Endothelial cell of umbilical vein (primary cell): ENCODE data around the gene SFTA2. TPM values are rescaled to one million over a fixed set of nuclear protein-coding genes. Genes with fewer than 3 reads are reported as not detected.

Experiments used
- BruUV-seq: library from RNA; stranded (reverse); fragments of 400-500 nt; replicated peaks from 2 replicates; lab custom pipeline; 2021; lab: Mats Ljungman, UMichigan
- CTCF ChIA-PET: fragments of 300-600, 350-600 bp; sonication (Branson Sonifier 250); formaldehyde crosslinking; loops from one replicate; lab custom pipeline; 2021; ENCODE audit warnings: antibody characterized with exemption, inconsistent platforms; lab: Charles Lee
- POLR2A ChIA-PET: fragments of 300-600, 350-600 bp; sonication (Branson Sonifier 250); formaldehyde crosslinking; loops from one replicate; lab custom pipeline; 2021; ENCODE audit warnings: antibody characterized with exemption, inconsistent platforms; lab: Charles Lee
- DNase-seq: peaks from one replicate; pipeline ENCODE4 v3.0.0-alpha.2; 2011; ENCODE audit warnings: low read depth, low spot score
- FAIRE-seq: peaks from 2 replicates; lab custom pipeline; 2011; peaks lifted over from hg19 to GRCh38; lab: Jason Lieb, UNC
- H2AFZ ChIP-seq: 2 replicates; pipeline ENCODE4 v1.6.0; 2012; ENCODE audit warnings: low read depth, low read length, control low read depth, inconsistent platforms
- H3K27ac ChIP-seq: 2 replicates; pipeline ENCODE4 v1.5.1; 2011; ENCODE audit warnings: low read depth, mild to moderate bottlenecking, control low read depth, low read length, moderate library complexity; ENCODE audit not compliant: insufficient read depth
- H3K27me3 ChIP-seq, 2 experiments: 2 replicates each; pipeline versions ENCODE4 v1.6.0 to v1.6.1; 2011; ENCODE audit warnings: low read length in 2 of 2, mixed read lengths in 1 of 2; ENCODE audit not compliant: control insufficient read depth in 2 of 2, insufficient read depth in 2 of 2
- H3K36me3 ChIP-seq, 2 experiments: 2 replicates in 1 of 2; 3 replicates in 1 of 2; pipeline ENCODE4 v1.5.1; 2011; ENCODE audit warnings: low read length in 2 of 2, mild to moderate bottlenecking in 1 of 2, moderate library complexity in 1 of 2; ENCODE audit not compliant: control insufficient read depth in 2 of 2, insufficient read depth in 2 of 2; ENCODE audit errors: extremely low read depth in 1 of 2
- H3K4me1 ChIP-seq: 3 replicates; pipeline ENCODE4 v1.5.1; 2011; ENCODE audit warnings: mild to moderate bottlenecking, low read length; ENCODE audit not compliant: control insufficient read depth, insufficient read depth; ENCODE audit errors: extremely low read depth
- H3K4me2 ChIP-seq: 2 replicates; pipeline ENCODE4 v1.6.1; 2011; ENCODE audit warnings: low read length, control low read depth, mixed read lengths; ENCODE audit not compliant: insufficient read depth
- H3K4me3 ChIP-seq, 3 experiments: fragments of 200-600 bp in 1 of 3; sonication (generic), shearing (Covaris generic) in 1 of 3; replicated peaks in 1 of 3; 2 replicates each; pipeline ENCODE4 v1.5.1; 2011 to 2016; ENCODE audit warnings: control low read depth in 3 of 3, low read length in 3 of 3, mild to moderate bottlenecking in 2 of 3, inconsistent platforms in 1 of 3, low read depth in 1 of 3, moderate library complexity in 1 of 3; ENCODE audit not compliant: insufficient read depth in 1 of 3
- H3K79me2 ChIP-seq: 2 replicates; pipeline ENCODE4 v1.6.0; 2012; ENCODE audit warnings: low read length, inconsistent platforms; ENCODE audit not compliant: control insufficient read depth, insufficient read depth
- H3K9ac ChIP-seq: replicated peaks from 2 replicates; pipeline ENCODE3; 2011; ENCODE audit warnings: low read length, control low read depth; ENCODE audit not compliant: insufficient read depth; ENCODE audit errors: extremely low read depth
- H3K9me1 ChIP-seq: replicated peaks from 3 replicates; pipeline ENCODE4 v1.6.0; 2011; ENCODE audit warnings: mild to moderate bottlenecking, low read length; ENCODE audit not compliant: control insufficient read depth, insufficient read depth; ENCODE audit errors: extremely low read depth
- H3K9me3 ChIP-seq: replicated peaks from 2 replicates; pipeline ENCODE4 v1.5.1; 2012; ENCODE audit warnings: low read length, inconsistent platforms; ENCODE audit not compliant: control insufficient read depth, insufficient read depth
- H4K20me1 ChIP-seq: replicated peaks from 2 replicates; pipeline ENCODE3; 2011; ENCODE audit warnings: mild to moderate bottlenecking, low read length; ENCODE audit not compliant: control insufficient read depth, insufficient read depth; ENCODE audit errors: extremely low read depth
- EZH2 ChIP-seq: IDR thresholded peaks from 2 replicates; pipeline ENCODE4 v1.6.1; 2012; ENCODE audit warnings: borderline replicate concordance, low read depth, mild to moderate bottlenecking, moderate library complexity, low read length, inconsistent platforms; ENCODE audit not compliant: severe bottlenecking
- POLR2AphosphoS5 ChIP-seq: IDR thresholded peaks from 2 replicates; pipeline ENCODE4 v1.6.1; 2012; ENCODE audit warnings: low read depth, mild to moderate bottlenecking, control low read depth, low read length, moderate library complexity; ENCODE audit not compliant: insufficient read depth
- dilution Hi-C: fragments of 300-500 bp; cut with MboI; formaldehyde crosslinking; loops from one replicate; pipeline ENCODE4 v1.15.0; 2019; ENCODE audit warnings: low sequenced_read_pairs; ENCODE audit not compliant: extremely low pct_ligation_motif_present
- intact Hi-C: fragments of 100-400 bp; cut with micrococcal nuclease; formaldehyde crosslinking; loops from one replicate; pipeline ENCODE4 v1.10.0; 2022
- polyA plus RNA-seq, 4 experiments: library from polyadenylated mRNA; depleted of rRNA in 3 of 4; stranded (reverse) in 3 of 4; unstranded in 1 of 4; fragments of >200 nt; gene quantifications; 2 replicates each; pipeline versions ENCODE4 v1.2.1 to v1.2.3, GENCODE V29; 2011 to 2012; ENCODE audit warnings: missing spikeins in 1 of 4
- total RNA-seq: library from RNA; stranded (reverse); gene quantifications from 2 replicates; pipeline ENCODE4 v1.2.3, GENCODE V29; 2021
- TF ChIP-seq, protein P1 (sequence below): IDR thresholded peaks from 2 replicates; pipeline ENCODE4 v1.6.1; 2011; ENCODE audit not compliant: insufficient read depth, insufficient read length
- TF ChIP-seq, protein P2 (sequence below), 2 donors: IDR thresholded peaks; 1 replicate in 1 of 2; 2 replicates in 1 of 2; pipeline ENCODE4 v1.5.1; 2011; ENCODE audit warnings: low read length in 2 of 2, mild to moderate bottlenecking in 2 of 2, moderate library complexity in 2 of 2, control low read depth in 1 of 2, inconsistent platforms in 1 of 2, low read depth in 1 of 2; ENCODE audit not compliant: insufficient read depth in 1 of 2; ENCODE audit errors: extremely low read depth in 1 of 2

SFTA2 gene
- total and polyA plus RNA-seq, 2 donors (not counting 3 experiments of a cell fraction or from before 2014, with no cell fraction given): not detected

DNA sequence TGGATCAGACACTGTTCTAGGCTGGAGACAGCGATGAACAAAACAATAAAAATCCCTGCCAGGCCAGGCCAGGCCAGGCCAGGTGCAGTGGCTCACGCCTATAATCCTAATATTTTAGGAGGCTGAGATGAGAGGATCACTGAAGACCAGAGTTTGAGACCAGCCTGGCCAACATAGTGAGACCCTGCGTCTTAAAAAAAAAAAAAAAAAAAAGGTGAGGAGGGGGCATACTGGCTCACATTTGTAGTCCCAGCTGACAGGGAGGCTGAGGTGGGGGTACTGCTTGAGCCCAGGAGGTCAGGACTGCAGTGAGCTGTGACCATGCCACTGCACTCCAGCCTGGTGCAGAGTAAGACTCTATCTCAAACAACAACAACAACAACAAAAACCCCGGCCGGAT is 13.3 kb upstream of the SFTA2 start:
- no peak overlapping the region for H3K27ac ChIP-seq
- TF ChIP-seq EZH2 (no peak), POLR2AphosphoS5 (no peak)
- TF ChIP-seq, protein P1, sequence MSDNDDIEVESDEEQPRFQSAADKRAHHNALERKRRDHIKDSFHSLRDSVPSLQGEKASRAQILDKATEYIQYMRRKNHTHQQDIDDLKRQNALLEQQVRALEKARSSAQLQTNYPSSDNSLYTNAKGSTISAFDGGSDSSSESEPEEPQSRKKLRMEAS: no peak
- no peak overlapping the region for H3K4me2 ChIP-seq
- ChIA-PET POLR2A (no interaction called here), CTCF (interaction anchor here (0.9 to 1.3 kb wide), 2 partner anchors 123 to 142 kb away, joined by 3 read pairs; no protein-coding TSS in a partner anchor)
- no peaks in the 10 kb centered on the region for H3K36me3 ChIP-seq
- H3K4me3 ChIP-seq: no peak overlapping the region
- BruUV-seq: no TSS peak
- H3K79me2 ChIP-seq: no peaks in the 10 kb centered on the region
- no peaks in the 10 kb centered on the region for H3K4me1 ChIP-seq
- no peak for FAIRE-seq
- no peak for DNase-seq
- no peaks in the 10 kb centered on the region for H3K9me1 ChIP-seq
- H3K9me3 ChIP-seq: no peaks in the 10 kb centered on the region
- intact Hi-C loops (no loop called here), dilution Hi-C loops (no loop called here)
- no peak overlapping the region for H2AFZ ChIP-seq
- H4K20me1 ChIP-seq: no peaks in the 10 kb centered on the region
- H3K27me3 ChIP-seq: peaks cover 8 to 18% of the 10 kb centered on the region in 2 experiments
- no peak overlapping the region for H3K9ac ChIP-seq

DNA sequence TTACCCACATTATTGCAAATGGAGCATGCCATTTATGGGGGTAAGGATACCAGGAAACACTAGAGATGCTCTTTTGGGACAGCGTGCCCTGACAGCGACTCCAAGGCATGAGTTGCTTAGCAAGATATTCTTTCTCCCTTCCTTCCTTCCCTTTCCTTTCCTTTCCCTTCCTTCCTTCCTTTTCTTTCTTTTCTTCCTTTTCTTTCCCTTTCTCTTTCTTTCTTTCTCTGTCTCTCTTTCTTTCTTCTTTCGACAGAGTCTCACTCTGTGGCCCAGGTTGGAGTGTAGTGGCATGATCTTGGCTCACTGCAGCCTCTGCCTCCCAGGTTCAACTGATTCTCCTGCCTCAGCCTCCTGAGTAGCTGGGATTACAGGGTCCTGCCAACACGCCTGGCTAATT is 12.1 kb upstream of the SFTA2 start:
- FAIRE-seq (no peak), DNase-seq (no peak)
- dilution Hi-C loops: no loop called here
- no peaks in the 10 kb centered on the region for H3K79me2 ChIP-seq
- H3K4me2 ChIP-seq: no peak overlapping the region
- H2AFZ ChIP-seq: no peak overlapping the region
- no peaks in the 10 kb centered on the region for H3K9me1 ChIP-seq
- intact Hi-C loops: no loop called here
- ChIA-PET POLR2A (no interaction called here), CTCF (interaction anchor here (0.5 to 2.0 kb wide), 3 partner anchors 124 to 269 kb away, joined by 3 to 19 read pairs (median 3); no protein-coding TSS in a partner anchor)
- H3K27me3 ChIP-seq: peaks cover 7 to 18% of the 10 kb centered on the region in 2 experiments
- H3K9ac ChIP-seq: no peak overlapping the region
- H3K27ac ChIP-seq: no peak overlapping the region
- no TSS peak for BruUV-seq
- no peaks in the 10 kb centered on the region for H3K4me1 ChIP-seq
- H3K9me3 ChIP-seq: no peaks in the 10 kb centered on the region
- TF ChIP-seq, protein P1: no peak
- TF ChIP-seq, protein P2, sequence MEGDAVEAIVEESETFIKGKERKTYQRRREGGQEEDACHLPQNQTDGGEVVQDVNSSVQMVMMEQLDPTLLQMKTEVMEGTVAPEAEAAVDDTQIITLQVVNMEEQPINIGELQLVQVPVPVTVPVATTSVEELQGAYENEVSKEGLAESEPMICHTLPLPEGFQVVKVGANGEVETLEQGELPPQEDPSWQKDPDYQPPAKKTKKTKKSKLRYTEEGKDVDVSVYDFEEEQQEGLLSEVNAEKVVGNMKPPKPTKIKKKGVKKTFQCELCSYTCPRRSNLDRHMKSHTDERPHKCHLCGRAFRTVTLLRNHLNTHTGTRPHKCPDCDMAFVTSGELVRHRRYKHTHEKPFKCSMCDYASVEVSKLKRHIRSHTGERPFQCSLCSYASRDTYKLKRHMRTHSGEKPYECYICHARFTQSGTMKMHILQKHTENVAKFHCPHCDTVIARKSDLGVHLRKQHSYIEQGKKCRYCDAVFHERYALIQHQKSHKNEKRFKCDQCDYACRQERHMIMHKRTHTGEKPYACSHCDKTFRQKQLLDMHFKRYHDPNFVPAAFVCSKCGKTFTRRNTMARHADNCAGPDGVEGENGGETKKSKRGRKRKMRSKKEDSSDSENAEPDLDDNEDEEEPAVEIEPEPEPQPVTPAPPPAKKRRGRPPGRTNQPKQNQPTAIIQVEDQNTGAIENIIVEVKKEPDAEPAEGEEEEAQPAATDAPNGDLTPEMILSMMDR (IDR thresholded peaks at IDR 0.05; ENCODE audit: extremely low read depth in 1 of 2, insufficient read depth in 1 of 2, low read depth in 1 of 2, low read length in 2 of 2): no peak
- H3K4me3 ChIP-seq: no peak overlapping the region
- no peaks in the 10 kb centered on the region for H3K36me3 ChIP-seq
- H4K20me1 ChIP-seq: no peaks in the 10 kb centered on the region
